Parathyroid adenoma (tissue), 2 donors: ENCODE measurements around the gene ST6GAL1.
A peak's percentile ranks its signal among the peaks of the same experiment; 100 is the strongest.

Experiments
- H2AFZ ChIP-seq: fragments of 300-600 bp; sonication (generic); one replicate; pipeline ENCODE4 v1.7.0; 2017; ENCODE audit warnings: antibody characterized with exemption, mild to moderate bottlenecking
- H3K27ac ChIP-seq: fragments of 300-600 bp; sonication (generic); one replicate; pipeline ENCODE4 v1.7.0; 2017
- H3K27me3 ChIP-seq: fragments of 300-600 bp; sonication (generic); one replicate; pipeline ENCODE4 v1.7.0; 2017; ENCODE audit warnings: low read length; ENCODE audit not compliant: control insufficient read depth, insufficient read depth
- H3K36me3 ChIP-seq: fragments of 300-600 bp; sonication (generic); one replicate; pipeline ENCODE4 v1.7.0; 2017; ENCODE audit warnings: low read length; ENCODE audit not compliant: control insufficient read depth, insufficient read depth
- H3K4me1 ChIP-seq: fragments of 300-600 bp; sonication (generic); one replicate; pipeline ENCODE4 v1.7.0; 2017; ENCODE audit warnings: control low read depth
- H3K4me2 ChIP-seq: fragments of 300-600 bp; sonication (generic); one replicate; pipeline ENCODE4 v1.7.0; 2017; ENCODE audit warnings: low read length
- H3K4me3 ChIP-seq: fragments of 300-600 bp; sonication (generic); one replicate; pipeline ENCODE4 v1.7.0; 2017; ENCODE audit warnings: low read depth, low read length
- H3K79me2 ChIP-seq: fragments of 300-600 bp; sonication (generic); one replicate; pipeline ENCODE4 v1.7.0; 2017; ENCODE audit warnings: control low read depth
- H3K9ac ChIP-seq: fragments of 300-600 bp; sonication (generic); one replicate; pipeline ENCODE4 v1.7.0; 2017; ENCODE audit warnings: mild to moderate bottlenecking
- H3K9me3 ChIP-seq: fragments of 300-600 bp; sonication (generic); one replicate; pipeline ENCODE4 v1.7.0; 2017; ENCODE audit warnings: low read length; ENCODE audit not compliant: control insufficient read depth
- TF ChIP-seq, protein P1 (sequence below): fragments of 300-600 bp; sonication (generic); IDR thresholded peaks from one replicate; pipeline ENCODE4 v1.7.0; 2017; ENCODE audit warnings: antibody characterized with exemption, mild to moderate bottlenecking
- donor health status: primary hyperparathyroidism.

Gene ST6GAL1

DNA sequence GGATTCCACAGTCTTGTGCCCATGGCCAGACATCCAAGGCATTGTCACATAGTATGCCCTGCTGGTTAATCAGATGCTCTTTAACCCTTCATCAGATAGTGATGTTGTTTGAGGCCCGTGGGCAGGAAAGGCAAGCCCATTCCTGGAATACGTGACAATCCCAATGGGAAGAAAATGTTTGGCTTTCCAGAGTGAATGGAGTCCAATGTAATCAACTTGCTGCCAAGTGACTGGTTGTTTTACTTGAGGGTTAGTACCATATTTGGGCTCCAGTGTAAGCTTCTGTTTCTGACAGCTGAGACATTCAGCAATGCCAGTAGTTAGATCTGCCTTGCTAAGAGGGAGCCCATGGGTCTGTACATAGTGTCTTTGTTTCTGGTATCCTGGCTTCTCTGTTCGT, 177.7 kb downstream of the ST6GAL1 start:
- TF ChIP-seq, protein P1, sequence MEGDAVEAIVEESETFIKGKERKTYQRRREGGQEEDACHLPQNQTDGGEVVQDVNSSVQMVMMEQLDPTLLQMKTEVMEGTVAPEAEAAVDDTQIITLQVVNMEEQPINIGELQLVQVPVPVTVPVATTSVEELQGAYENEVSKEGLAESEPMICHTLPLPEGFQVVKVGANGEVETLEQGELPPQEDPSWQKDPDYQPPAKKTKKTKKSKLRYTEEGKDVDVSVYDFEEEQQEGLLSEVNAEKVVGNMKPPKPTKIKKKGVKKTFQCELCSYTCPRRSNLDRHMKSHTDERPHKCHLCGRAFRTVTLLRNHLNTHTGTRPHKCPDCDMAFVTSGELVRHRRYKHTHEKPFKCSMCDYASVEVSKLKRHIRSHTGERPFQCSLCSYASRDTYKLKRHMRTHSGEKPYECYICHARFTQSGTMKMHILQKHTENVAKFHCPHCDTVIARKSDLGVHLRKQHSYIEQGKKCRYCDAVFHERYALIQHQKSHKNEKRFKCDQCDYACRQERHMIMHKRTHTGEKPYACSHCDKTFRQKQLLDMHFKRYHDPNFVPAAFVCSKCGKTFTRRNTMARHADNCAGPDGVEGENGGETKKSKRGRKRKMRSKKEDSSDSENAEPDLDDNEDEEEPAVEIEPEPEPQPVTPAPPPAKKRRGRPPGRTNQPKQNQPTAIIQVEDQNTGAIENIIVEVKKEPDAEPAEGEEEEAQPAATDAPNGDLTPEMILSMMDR, result no peak
- no peak overlapping the region for H3K9ac ChIP-seq
- H3K4me3 ChIP-seq, result no peak overlapping the region
- H3K79me2 ChIP-seq, result no peaks in the 10 kb centered on the region
- H2AFZ ChIP-seq, result no peak overlapping the region
- H3K4me2 ChIP-seq, result no peak overlapping the region
- H3K4me1 ChIP-seq, result no peaks in the 10 kb centered on the region
- H3K9me3 ChIP-seq, result no peaks in the 10 kb centered on the region
- H3K27ac ChIP-seq, result no peak overlapping the region
- H3K36me3 ChIP-seq, result no peaks in the 10 kb centered on the region
- H3K27me3 ChIP-seq, result no peaks in the 10 kb centered on the region

DNA sequence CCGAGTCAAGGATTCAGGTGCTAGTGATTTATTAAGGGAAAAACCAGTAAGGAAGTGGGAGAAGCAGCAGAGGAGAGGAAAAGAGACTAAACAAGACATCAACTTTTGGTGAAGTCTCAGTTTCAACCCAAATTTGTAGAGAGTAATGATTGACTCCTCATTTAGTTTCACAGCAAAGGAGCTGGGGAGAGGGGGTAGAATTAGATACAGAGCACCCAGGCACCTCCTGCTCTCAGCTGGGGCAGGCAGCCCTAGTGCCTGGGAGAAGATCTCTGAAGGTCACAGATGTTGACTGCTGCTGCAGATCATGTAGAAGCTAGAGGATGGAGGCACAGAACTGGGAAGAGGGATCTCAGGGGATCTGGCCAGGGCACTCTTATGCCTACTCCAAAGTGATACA, 179.8 kb downstream of the ST6GAL1 start:
- H3K27ac ChIP-seq, result no peak overlapping the region
- no peaks in the 10 kb centered on the region for H3K79me2 ChIP-seq
- no peak overlapping the region for H2AFZ ChIP-seq
- no peak overlapping the region for H3K4me2 ChIP-seq
- no peaks in the 10 kb centered on the region for H3K4me1 ChIP-seq
- H3K9me3 ChIP-seq, result no peaks in the 10 kb centered on the region
- TF ChIP-seq, protein P1, result no peak
- no peak overlapping the region for H3K9ac ChIP-seq
- H3K36me3 ChIP-seq, result no peaks in the 10 kb centered on the region
- H3K4me3 ChIP-seq, result no peak overlapping the region
- H3K27me3 ChIP-seq, result no peaks in the 10 kb centered on the region

DNA sequence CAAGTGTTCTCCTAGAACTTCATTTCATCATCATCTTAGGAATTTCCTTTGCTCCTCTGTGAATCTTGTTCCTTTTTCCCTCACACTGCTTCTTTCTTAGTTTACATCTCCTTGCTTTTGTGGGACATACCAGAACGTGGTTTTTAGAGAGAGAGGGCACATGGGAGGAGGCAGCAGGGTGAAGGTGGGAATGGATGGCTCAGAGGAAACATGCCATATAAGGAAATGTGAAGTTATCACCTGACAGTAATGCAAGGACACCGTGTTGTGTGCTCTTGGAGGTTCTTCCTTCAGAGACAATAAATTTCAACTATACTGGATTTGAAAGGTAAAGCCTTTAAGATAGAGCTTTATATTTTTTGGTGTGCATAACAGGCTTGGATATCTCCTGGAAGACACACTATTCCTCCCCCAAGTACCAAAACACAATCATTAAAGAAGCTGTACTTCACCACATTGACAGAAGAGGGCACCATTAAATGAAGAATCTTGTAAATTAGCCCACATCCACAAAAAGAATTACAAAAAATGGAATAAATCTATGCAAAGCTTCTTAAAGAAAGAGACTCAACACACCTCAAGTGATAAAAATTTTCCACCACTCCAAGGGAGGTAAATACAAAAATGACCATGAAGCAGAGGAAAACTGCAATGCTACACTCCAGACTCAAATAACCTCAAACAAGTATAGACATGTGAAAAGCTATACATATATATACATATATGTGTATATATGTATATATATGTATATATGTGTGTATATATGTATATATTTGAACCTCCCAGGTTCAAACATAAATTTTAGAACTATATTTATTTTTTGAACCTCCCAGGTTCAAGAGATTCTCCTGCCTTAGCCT, 182.8 kb downstream of the ST6GAL1 start:
- TF ChIP-seq, protein P1, result peak; percentile 50
- H3K4me3 ChIP-seq, result no peak overlapping the region
- H3K4me2 ChIP-seq, result no peak overlapping the region
- no peak overlapping the region for H3K27ac ChIP-seq
- H3K9me3 ChIP-seq, result no peaks in the 10 kb centered on the region
- H2AFZ ChIP-seq, result no peak overlapping the region
- no peaks in the 10 kb centered on the region for H3K27me3 ChIP-seq
- H3K9ac ChIP-seq, result no peak overlapping the region
- no peaks in the 10 kb centered on the region for H3K79me2 ChIP-seq
- no peaks in the 10 kb centered on the region for H3K36me3 ChIP-seq
- no peaks in the 10 kb centered on the region for H3K4me1 ChIP-seq

DNA sequence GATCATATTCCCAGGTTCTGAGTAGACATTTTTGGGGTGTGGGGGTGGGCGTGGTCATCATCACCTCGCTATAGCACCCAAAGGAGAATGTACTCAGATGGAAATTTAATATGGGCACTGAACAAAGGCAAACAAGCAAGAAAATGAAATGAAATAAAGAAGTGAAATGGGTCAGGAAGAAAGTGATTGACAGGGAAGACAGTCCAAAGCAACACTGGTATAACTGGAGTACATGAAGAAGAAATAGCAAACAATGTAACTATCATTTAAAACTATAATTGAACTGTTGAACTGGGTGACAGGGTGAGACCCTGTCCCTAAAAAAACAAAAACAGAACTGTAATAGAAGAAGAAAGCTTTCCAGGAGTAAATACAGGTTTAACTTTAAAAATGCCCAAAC, 184.2 kb downstream of the ST6GAL1 start:
- TF ChIP-seq, protein P1, result no peak
- Histone ChIP-seq H3K4me2 (no peak overlapping the region), H3K27me3 (no peaks in the 10 kb centered on the region), H3K9ac (no peak overlapping the region), H3K36me3 (no peaks in the 10 kb centered on the region), H3K4me3 (no peak overlapping the region), H3K9me3 (no peaks in the 10 kb centered on the region), H3K79me2 (no peaks in the 10 kb centered on the region), H3K4me1 (no peaks in the 10 kb centered on the region), H3K27ac (no peak overlapping the region), H2AFZ (no peak overlapping the region)

DNA sequence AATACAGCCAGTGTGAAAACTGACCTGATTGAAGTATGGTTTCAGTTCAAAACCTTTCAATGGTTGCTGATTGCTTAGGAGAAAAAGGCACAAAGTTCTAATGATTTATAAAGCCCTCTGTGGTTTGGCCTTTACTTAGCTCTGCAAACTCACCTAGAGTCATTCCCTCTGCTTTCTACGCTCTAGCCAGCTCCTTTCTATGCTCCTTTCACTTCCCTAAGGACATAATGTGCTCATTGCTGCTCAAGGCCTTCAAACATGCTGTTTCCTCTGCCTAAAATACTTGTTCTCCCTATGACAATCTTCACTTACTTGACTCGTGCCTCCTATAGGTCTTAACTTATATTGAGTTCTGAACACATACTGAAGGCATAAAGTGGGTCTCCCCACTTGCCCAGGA, 190.0 kb downstream of the ST6GAL1 start:
- Histone ChIP-seq H3K4me2 (no peak overlapping the region), H3K4me3 (no peak overlapping the region), H3K9me3 (no peaks in the 10 kb centered on the region), H3K4me1 (no peaks in the 10 kb centered on the region), H3K36me3 (no peaks in the 10 kb centered on the region), H3K79me2 (no peaks in the 10 kb centered on the region), H3K27ac (no peak overlapping the region), H2AFZ (no peak overlapping the region), H3K27me3 (no peaks in the 10 kb centered on the region), H3K9ac (no peak overlapping the region)
- TF ChIP-seq, protein P1, result no peak
